ENCODE data around the gene CCKAR.

The CCKAR gene

GRCh38 chr4:26450418-26450817 is 39.9 kb downstream of the CCKAR start:
- TF ChIP-seq CTCF (IDR thresholded peaks at IDR 0.05; ENCODE audit: low read depth, low read length), result no peak
- DNase-seq (ENCODE audit: extremely low read depth, low read depth), result no peak

GRCh38 chr4:26447378-26447777 is 42.9 kb downstream of the CCKAR start:
- DNase-seq (ENCODE audit: extremely low read depth, low read depth), result no peak

GRCh38 chr4:26441771-26442170 is 48.5 kb downstream of the CCKAR start:
- no peak for TF ChIP-seq CTCF (IDR thresholded peaks at IDR 0.05; ENCODE audit: low read depth, low read length)
- no peak for DNase-seq (ENCODE audit: extremely low read depth, low read depth)

More at GRCh38 chr4:26447378-26447777, 42.9 kb downstream of the CCKAR start:
- no peak for TF ChIP-seq CTCF (IDR thresholded peaks at IDR 0.05; ENCODE audit: low read depth, low read length)

- TF ChIP-seq CTCF (IDR thresholded peaks at IDR 0.05; ENCODE audit: low read depth, low read length), result no peak
- DNase-seq (ENCODE audit: extremely low read depth, low read depth), result no peak
These were observed 49.2 kb downstream of the CCKAR start for GRCh38 chr4:26441102-26441501.

- no peak for TF ChIP-seq CTCF (IDR thresholded peaks at IDR 0.05; ENCODE audit: low read depth, low read length)
These were observed 56.1 kb downstream of the CCKAR start for GRCh38 chr4:26434030-26434639.

GRCh38 chr4:26433556-26433955 is 56.7 kb downstream of the CCKAR start:
- DNase-seq (ENCODE audit: extremely low read depth, low read depth), result no peak
- no peak for TF ChIP-seq CTCF (IDR thresholded peaks at IDR 0.05; ENCODE audit: low read depth, low read length)

More at GRCh38 chr4:26434030-26434639, 56.1 kb downstream of the CCKAR start:
- DNase-seq (ENCODE audit: extremely low read depth, low read depth), result no peak

GRCh38 chr4:26432419-26432818 is 57.9 kb downstream of the CCKAR start:
- DNase-seq (ENCODE audit: extremely low read depth, low read depth), result no peak
- no peak for TF ChIP-seq CTCF (IDR thresholded peaks at IDR 0.05; ENCODE audit: low read depth, low read length)
